Astrocyte (in vitro differentiated cells and primary cell): Measurements from ENCODE around the gene ADCY1. TPM values are rescaled to one million over a fixed set of nuclear protein-coding genes. Genes with fewer than 3 reads are reported as not detected.

Source experiments
- DNase-seq: peaks from one replicate; pipeline ENCODE4 v3.0.0-alpha.2; 2010; ENCODE audit warnings: low read depth
- FAIRE-seq: peaks from 2 replicates; lab custom pipeline; 2011; peaks lifted over from hg19 to GRCh38; lab: Jason Lieb, UNC
- H2AFZ ChIP-seq: 2 replicates; pipeline ENCODE4 v1.6.0; 2012; ENCODE audit warnings: low read depth, low read length, inconsistent platforms
- H3K27ac ChIP-seq: 2 replicates; pipeline ENCODE4 v1.5.1; 2011; ENCODE audit warnings: low read depth, low read length, inconsistent platforms
- H3K27me3 ChIP-seq: 2 replicates; pipeline ENCODE4 v1.6.0; 2011; ENCODE audit warnings: low read length, inconsistent platforms; ENCODE audit not compliant: insufficient read depth
- H3K36me3 ChIP-seq: 2 replicates; pipeline ENCODE4 v1.5.1; 2011; ENCODE audit warnings: low read length, inconsistent platforms; ENCODE audit not compliant: insufficient read depth
- H3K4me1 ChIP-seq: 2 replicates; pipeline ENCODE4 v1.5.1; 2011; ENCODE audit warnings: low read length, inconsistent platforms; ENCODE audit not compliant: insufficient read depth
- H3K4me2 ChIP-seq: 2 replicates; pipeline ENCODE4 v1.6.0; 2012; ENCODE audit warnings: low read length, inconsistent platforms
- H3K4me3 ChIP-seq: 2 replicates; pipeline ENCODE4 v1.5.1; 2011; ENCODE audit warnings: low read depth, mild to moderate bottlenecking, low read length, inconsistent platforms; ENCODE audit not compliant: insufficient read depth
- H3K79me2 ChIP-seq: 2 replicates; pipeline ENCODE4 v1.6.0; 2012; ENCODE audit warnings: mild to moderate bottlenecking, low read length, inconsistent platforms; ENCODE audit not compliant: insufficient read depth
- H3K9ac ChIP-seq: 2 replicates; pipeline ENCODE4 v1.6.0; 2012; ENCODE audit warnings: mild to moderate bottlenecking, low read length, inconsistent platforms
- H3K9me3 ChIP-seq: 2 replicates; pipeline ENCODE4 v1.5.1; 2012; ENCODE audit warnings: low read depth, mild to moderate bottlenecking, low read length, inconsistent platforms; ENCODE audit not compliant: insufficient read depth
- H4K20me1 ChIP-seq: 2 replicates; pipeline ENCODE4 v1.6.0; 2012; ENCODE audit warnings: low read length, inconsistent platforms; ENCODE audit not compliant: insufficient read depth
- H3K27ac Mint-ChIP-seq: one replicate; pipeline ENCODE4 v1.8.0; 2021; ENCODE audit warnings: mild to moderate bottlenecking, mixed read lengths; ENCODE audit not compliant: unreplicated experiment
- H3K27me3 Mint-ChIP-seq: one replicate; pipeline ENCODE4 v1.8.0; 2021; ENCODE audit warnings: low read depth, mixed read lengths; ENCODE audit not compliant: unreplicated experiment
- H3K36me3 Mint-ChIP-seq: one replicate; pipeline ENCODE4 v1.8.0; 2021; ENCODE audit warnings: low read depth, mixed read lengths; ENCODE audit not compliant: unreplicated experiment
- H3K4me1 Mint-ChIP-seq: one replicate; pipeline ENCODE4 v1.8.0; 2021; ENCODE audit warnings: low read depth, mixed read lengths; ENCODE audit not compliant: unreplicated experiment
- H3K4me3 Mint-ChIP-seq: one replicate; pipeline ENCODE4 v1.8.0; 2021; ENCODE audit warnings: mild to moderate bottlenecking, moderate library complexity, mixed read lengths; ENCODE audit not compliant: unreplicated experiment
- H3K9me3 Mint-ChIP-seq: one replicate; pipeline ENCODE4 v1.8.0; 2021; ENCODE audit warnings: mild to moderate bottlenecking, mixed read lengths; ENCODE audit not compliant: unreplicated experiment
- EZH2 ChIP-seq: IDR thresholded peaks from 2 replicates; pipeline ENCODE4 v1.6.1; 2012; ENCODE audit warnings: mild to moderate bottlenecking, low read length, inconsistent platforms; ENCODE audit not compliant: insufficient read depth
- total RNA-seq: library from RNA; stranded (reverse); gene quantifications from 2 replicates; pipeline ENCODE4 v1.2.1, GENCODE V29; 2021
- TF ChIP-seq, protein P1 (sequence below): IDR thresholded peaks from 2 replicates; pipeline ENCODE4 v1.5.1; 2011; ENCODE audit warnings: low read depth, mild to moderate bottlenecking, inconsistent platforms, low read length, moderate library complexity; ENCODE audit not compliant: insufficient read depth

Gene ADCY1
- total RNA-seq, 1 donor from 2014 or later = 1.6 TPM

DNA sequence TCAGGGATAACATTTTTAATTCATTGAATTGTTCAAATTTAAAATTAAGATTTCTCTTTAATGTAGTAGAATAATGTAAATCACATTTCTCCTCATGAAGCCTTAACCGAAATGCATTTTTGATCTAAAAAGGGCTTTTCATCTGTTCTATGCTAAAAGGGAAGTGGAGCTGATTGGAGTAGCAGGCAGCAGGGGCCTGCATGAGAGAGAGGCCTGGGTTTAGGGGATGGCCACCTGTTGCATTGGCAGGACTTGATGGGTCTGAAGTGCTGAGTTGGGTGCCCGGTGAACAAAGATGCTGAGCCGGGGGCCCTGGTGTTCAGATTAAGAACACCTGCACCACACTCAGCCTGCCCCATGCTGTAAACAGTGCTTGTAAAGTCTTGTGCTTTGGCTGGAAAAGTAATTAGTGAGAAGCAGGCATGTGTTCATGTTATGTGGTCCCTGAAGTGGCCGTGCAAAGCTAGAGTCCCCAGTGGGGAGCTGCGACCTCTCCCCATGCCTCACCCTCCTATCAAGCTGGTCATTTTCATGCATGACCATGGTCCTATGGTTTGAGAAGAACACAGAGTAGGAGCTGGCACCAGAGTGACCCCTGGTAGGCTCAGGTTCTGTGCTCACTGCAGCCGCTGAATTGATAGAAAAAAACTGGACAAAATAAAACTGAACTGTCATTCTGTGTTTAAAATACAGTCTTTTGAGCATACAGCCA, 124.3 kb downstream of the ADCY1 start:
- no peaks in the 10 kb centered on the region for H3K9me3 ChIP-seq
- Mint-ChIP-seq H3K4me1 (peaks cover 7% of the 10 kb centered on the region), H3K9me3 (no peaks in the 10 kb centered on the region), H3K36me3 (no peaks in the 10 kb centered on the region), H3K27me3 (peaks cover 24% of the 10 kb centered on the region), H3K27ac (no peak overlapping the region), H3K4me3 (no peak overlapping the region)
- H3K27me3 ChIP-seq = no peaks in the 10 kb centered on the region
- FAIRE-seq (no peak), DNase-seq (no peak)
- no peak for TF ChIP-seq EZH2
- TF ChIP-seq, protein P1, sequence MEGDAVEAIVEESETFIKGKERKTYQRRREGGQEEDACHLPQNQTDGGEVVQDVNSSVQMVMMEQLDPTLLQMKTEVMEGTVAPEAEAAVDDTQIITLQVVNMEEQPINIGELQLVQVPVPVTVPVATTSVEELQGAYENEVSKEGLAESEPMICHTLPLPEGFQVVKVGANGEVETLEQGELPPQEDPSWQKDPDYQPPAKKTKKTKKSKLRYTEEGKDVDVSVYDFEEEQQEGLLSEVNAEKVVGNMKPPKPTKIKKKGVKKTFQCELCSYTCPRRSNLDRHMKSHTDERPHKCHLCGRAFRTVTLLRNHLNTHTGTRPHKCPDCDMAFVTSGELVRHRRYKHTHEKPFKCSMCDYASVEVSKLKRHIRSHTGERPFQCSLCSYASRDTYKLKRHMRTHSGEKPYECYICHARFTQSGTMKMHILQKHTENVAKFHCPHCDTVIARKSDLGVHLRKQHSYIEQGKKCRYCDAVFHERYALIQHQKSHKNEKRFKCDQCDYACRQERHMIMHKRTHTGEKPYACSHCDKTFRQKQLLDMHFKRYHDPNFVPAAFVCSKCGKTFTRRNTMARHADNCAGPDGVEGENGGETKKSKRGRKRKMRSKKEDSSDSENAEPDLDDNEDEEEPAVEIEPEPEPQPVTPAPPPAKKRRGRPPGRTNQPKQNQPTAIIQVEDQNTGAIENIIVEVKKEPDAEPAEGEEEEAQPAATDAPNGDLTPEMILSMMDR = no peak
- H3K4me2 ChIP-seq = no peak overlapping the region
- H3K79me2 ChIP-seq = no peaks in the 10 kb centered on the region
- no peak overlapping the region for H3K9ac ChIP-seq
- H2AFZ ChIP-seq = no peak overlapping the region
- H3K36me3 ChIP-seq = no peaks in the 10 kb centered on the region
- H3K27ac ChIP-seq = no peak overlapping the region
- no peak overlapping the region for H3K4me3 ChIP-seq
- no peaks in the 10 kb centered on the region for H4K20me1 ChIP-seq
- peaks cover 7% of the 10 kb centered on the region for H3K4me1 ChIP-seq

DNA sequence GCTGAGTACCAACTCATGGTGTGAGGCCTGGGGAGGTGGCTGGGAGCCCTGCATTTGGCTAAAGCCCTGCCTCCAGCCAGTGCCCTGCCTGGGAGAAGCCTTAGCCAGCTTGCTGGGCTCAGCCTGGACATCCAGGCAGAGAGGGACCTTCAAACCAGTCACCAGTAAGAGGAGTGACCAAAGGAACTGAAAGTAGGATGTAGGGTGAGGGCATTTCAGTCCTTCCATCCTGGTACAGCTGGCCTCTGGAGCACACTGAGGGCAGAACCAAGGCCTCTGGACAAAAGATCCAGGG, 124.8 kb downstream of the ADCY1 start:
- no peak for FAIRE-seq
- H3K27me3 ChIP-seq = no peaks in the 10 kb centered on the region
- H3K27ac ChIP-seq = no peak overlapping the region
- H3K4me1 ChIP-seq = peaks cover 7% of the 10 kb centered on the region
- no peak overlapping the region for H3K9ac ChIP-seq
- H2AFZ ChIP-seq = no peak overlapping the region
- H3K79me2 ChIP-seq = no peaks in the 10 kb centered on the region
- no peaks in the 10 kb centered on the region for H3K9me3 ChIP-seq
- no peak for TF ChIP-seq EZH2
- TF ChIP-seq, protein P1 = no peak
- DNase-seq = no peak
- Mint-ChIP-seq H3K27ac (no peak overlapping the region), H3K27me3 (peaks cover 26% of the 10 kb centered on the region), H3K36me3 (peaks cover 2% of the 10 kb centered on the region), H3K4me3 (no peak overlapping the region), H3K9me3 (no peaks in the 10 kb centered on the region), H3K4me1 (peaks cover 7% of the 10 kb centered on the region)
- no peaks in the 10 kb centered on the region for H3K36me3 ChIP-seq
- no peak overlapping the region for H3K4me2 ChIP-seq
- no peak overlapping the region for H3K4me3 ChIP-seq
- H4K20me1 ChIP-seq = no peaks in the 10 kb centered on the region

DNA sequence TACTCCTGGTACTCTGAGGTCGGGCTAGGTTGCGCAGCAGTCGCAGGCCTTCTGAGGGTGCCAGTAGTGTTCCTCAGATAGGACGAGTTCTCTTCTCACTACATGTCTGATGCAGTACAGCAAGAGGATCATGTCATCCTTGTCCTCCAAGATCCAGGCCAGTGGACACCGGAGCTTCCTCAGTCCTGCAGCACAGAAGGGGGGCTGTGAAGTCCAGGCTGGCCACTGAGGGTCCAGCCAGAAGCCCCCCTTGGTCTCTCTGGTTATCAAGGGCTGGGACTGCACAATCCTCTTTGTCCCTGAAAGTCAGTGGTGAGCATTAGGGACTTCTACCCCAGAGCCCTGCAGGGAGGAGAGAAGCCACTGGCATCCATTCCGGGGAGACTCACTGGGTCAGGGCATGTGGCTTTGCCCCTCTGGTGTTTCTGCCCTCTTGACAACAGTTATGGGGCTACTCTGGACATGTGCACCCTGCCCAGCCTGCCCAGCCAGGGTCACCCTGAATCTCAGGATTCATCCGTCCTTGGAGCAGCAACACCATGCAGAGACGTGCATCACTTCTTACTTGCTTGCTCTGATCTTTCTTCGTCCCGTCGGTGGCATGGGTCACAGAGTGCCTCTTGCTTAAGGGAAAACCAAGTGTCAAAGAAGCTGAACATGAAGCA, 125.7 kb downstream of the ADCY1 start:
- Histone ChIP-seq H4K20me1 (no peaks in the 10 kb centered on the region), H3K4me3 (no peak overlapping the region), H3K4me2 (no peak overlapping the region), H3K9me3 (no peaks in the 10 kb centered on the region), H2AFZ (no peak overlapping the region), H3K36me3 (no peaks in the 10 kb centered on the region), H3K9ac (no peak overlapping the region), H3K4me1 (peaks cover 7% of the 10 kb centered on the region), H3K27ac (no peak overlapping the region), H3K79me2 (no peaks in the 10 kb centered on the region), H3K27me3 (no peaks in the 10 kb centered on the region)
- FAIRE-seq (no peak), DNase-seq (no peak)
- Mint-ChIP-seq H3K27ac (no peak overlapping the region), H3K27me3 (peaks cover 26% of the 10 kb centered on the region), H3K4me1 (peaks cover 7% of the 10 kb centered on the region), H3K9me3 (no peaks in the 10 kb centered on the region), H3K36me3 (peaks cover 2% of the 10 kb centered on the region), H3K4me3 (no peak overlapping the region)
- no peak for TF ChIP-seq EZH2
- TF ChIP-seq, protein P1 = no peak
